Measurements from ENCODE around the gene C1D. TPM values are rescaled to one million over a fixed set of nuclear protein-coding genes. Genes with fewer than 3 reads are reported as not detected.

Gene C1D
- total RNA-seq, result 15.1 TPM

GRCh38 chr2:68062680-68063387 lies at the start of gene C1D:
TSS of gene C1D (minus strand) at chr2:68063004. CDS start at chr2:68047310, 15,694 bp downstream.
- Histone ChIP-seq H3K27me3 (ENCODE audit: control insufficient read depth in 3 of 3, insufficient read depth in 3 of 3, low read length in 3 of 3) (no peaks in the 10 kb centered on the region), H3K36me3 (ENCODE audit: control insufficient read depth in 3 of 3, insufficient read depth in 3 of 3, low read length in 3 of 3) (no peaks in the 10 kb centered on the region), H3K27ac (ENCODE audit: low read depth, low read length) (peak within 1 kb of the TSS; percentile 90), H3K9ac (ENCODE audit: low read depth in 1 of 3, low read length in 3 of 3) (peak within 1 kb of the TSS; percentile 96 to 100 (median 97)), H3K4me3 (ENCODE audit: low read length in 3 of 3) (peak within 1 kb of the TSS; percentile 75 to 100 (median 96)), H3K4me1 (ENCODE audit: control insufficient read depth in 3 of 3, insufficient read depth in 3 of 3, low read length in 3 of 3) (peaks cover 16 to 33% (median 17%) of the 10 kb centered on the region in 3 donors), H3K9me3 (ENCODE audit: control insufficient read depth in 3 of 3, low read length in 3 of 3) (no peaks in the 10 kb centered on the region)

- Histone ChIP-seq H3K9ac (ENCODE audit: low read depth in 1 of 3, low read length in 3 of 3) (no peak overlapping the region), H3K27ac (ENCODE audit: low read depth, low read length) (no peak overlapping the region), H3K9me3 (ENCODE audit: control insufficient read depth in 3 of 3, low read length in 3 of 3) (no peaks in the 10 kb centered on the region), H3K36me3 (ENCODE audit: control insufficient read depth in 3 of 3, insufficient read depth in 3 of 3, low read length in 3 of 3) (no peaks in the 10 kb centered on the region), H3K4me3 (ENCODE audit: low read length in 3 of 3) (no peak overlapping the region), H3K27me3 (ENCODE audit: control insufficient read depth in 3 of 3, insufficient read depth in 3 of 3, low read length in 3 of 3) (no peaks in the 10 kb centered on the region), H3K4me1 (ENCODE audit: control insufficient read depth in 3 of 3, insufficient read depth in 3 of 3, low read length in 3 of 3) (no peaks in the 10 kb centered on the region)
Observed at GRCh38 chr2:68110102-68110501, 47.3 kb upstream of the C1D start.

GRCh38 chr2:68108120-68108519 lies 45.3 kb upstream of the C1D start:
- Histone ChIP-seq H3K27ac (ENCODE audit: low read depth, low read length) (no peak overlapping the region), H3K9me3 (ENCODE audit: control insufficient read depth in 3 of 3, low read length in 3 of 3) (no peaks in the 10 kb centered on the region), H3K4me1 (ENCODE audit: control insufficient read depth in 3 of 3, insufficient read depth in 3 of 3, low read length in 3 of 3) (peaks cover 0 to 14% (median 0%) of the 10 kb centered on the region in 3 donors), H3K36me3 (ENCODE audit: control insufficient read depth in 3 of 3, insufficient read depth in 3 of 3, low read length in 3 of 3) (no peaks in the 10 kb centered on the region), H3K27me3 (ENCODE audit: control insufficient read depth in 3 of 3, insufficient read depth in 3 of 3, low read length in 3 of 3) (no peaks in the 10 kb centered on the region), H3K9ac (ENCODE audit: low read depth in 1 of 3, low read length in 3 of 3) (no peak overlapping the region), H3K4me3 (ENCODE audit: low read length in 3 of 3) (no peak overlapping the region)

GRCh38 chr2:68107475-68107874 lies 44.7 kb upstream of the C1D start:
- Histone ChIP-seq H3K4me3 (ENCODE audit: low read length in 3 of 3) (no peak overlapping the region), H3K36me3 (ENCODE audit: control insufficient read depth in 3 of 3, insufficient read depth in 3 of 3, low read length in 3 of 3) (no peaks in the 10 kb centered on the region), H3K9me3 (ENCODE audit: control insufficient read depth in 3 of 3, low read length in 3 of 3) (no peaks in the 10 kb centered on the region), H3K4me1 (ENCODE audit: control insufficient read depth in 3 of 3, insufficient read depth in 3 of 3, low read length in 3 of 3) (peaks cover 0 to 19% (median 0%) of the 10 kb centered on the region in 3 donors), H3K27ac (ENCODE audit: low read depth, low read length) (no peak overlapping the region), H3K27me3 (ENCODE audit: control insufficient read depth in 3 of 3, insufficient read depth in 3 of 3, low read length in 3 of 3) (no peaks in the 10 kb centered on the region), H3K9ac (ENCODE audit: low read depth in 1 of 3, low read length in 3 of 3) (no peak overlapping the region)

GRCh38 chr2:68104111-68104835 lies 41.5 kb upstream of the C1D start:
- Histone ChIP-seq H3K4me1 (ENCODE audit: control insufficient read depth in 3 of 3, insufficient read depth in 3 of 3, low read length in 3 of 3) (peaks cover 0 to 19% (median 0%) of the 10 kb centered on the region in 3 donors), H3K36me3 (ENCODE audit: control insufficient read depth in 3 of 3, insufficient read depth in 3 of 3, low read length in 3 of 3) (no peaks in the 10 kb centered on the region), H3K9ac (ENCODE audit: low read depth in 1 of 3, low read length in 3 of 3) (no peak overlapping the region)

GRCh38 chr2:68103709-68104055 lies 40.9 kb upstream of the C1D start:
- Histone ChIP-seq H3K27me3 (ENCODE audit: control insufficient read depth in 3 of 3, insufficient read depth in 3 of 3, low read length in 3 of 3) (no peaks in the 10 kb centered on the region), H3K36me3 (ENCODE audit: control insufficient read depth in 3 of 3, insufficient read depth in 3 of 3, low read length in 3 of 3) (no peaks in the 10 kb centered on the region), H3K4me3 (ENCODE audit: low read length in 3 of 3) (no peak overlapping the region), H3K4me1 (ENCODE audit: control insufficient read depth in 3 of 3, insufficient read depth in 3 of 3, low read length in 3 of 3) (peaks cover 0 to 19% (median 0%) of the 10 kb centered on the region in 3 donors), H3K27ac (ENCODE audit: low read depth, low read length) (peak overlapping the region; percentile 8), H3K9me3 (ENCODE audit: control insufficient read depth in 3 of 3, low read length in 3 of 3) (no peaks in the 10 kb centered on the region), H3K9ac (ENCODE audit: low read depth in 1 of 3, low read length in 3 of 3) (no peak overlapping the region)

More at GRCh38 chr2:68104111-68104835, 41.5 kb upstream of the C1D start:
- Histone ChIP-seq H3K4me3 (ENCODE audit: low read length in 3 of 3) (no peak overlapping the region), H3K9me3 (ENCODE audit: control insufficient read depth in 3 of 3, low read length in 3 of 3) (no peaks in the 10 kb centered on the region), H3K27ac (ENCODE audit: low read depth, low read length) (peak overlapping the region; percentile 8), H3K27me3 (ENCODE audit: control insufficient read depth in 3 of 3, insufficient read depth in 3 of 3, low read length in 3 of 3) (no peaks in the 10 kb centered on the region)

GRCh38 chr2:68103030-68103708 lies 40.4 kb upstream of the C1D start:
- Histone ChIP-seq H3K27ac (ENCODE audit: low read depth, low read length) (peak overlapping the region; percentile 37), H3K4me3 (ENCODE audit: low read length in 3 of 3) (no peak overlapping the region), H3K9me3 (ENCODE audit: control insufficient read depth in 3 of 3, low read length in 3 of 3) (no peaks in the 10 kb centered on the region), H3K4me1 (ENCODE audit: control insufficient read depth in 3 of 3, insufficient read depth in 3 of 3, low read length in 3 of 3) (peaks cover 0 to 22% (median 2%) of the 10 kb centered on the region in 3 donors), H3K36me3 (ENCODE audit: control insufficient read depth in 3 of 3, insufficient read depth in 3 of 3, low read length in 3 of 3) (no peaks in the 10 kb centered on the region), H3K27me3 (ENCODE audit: control insufficient read depth in 3 of 3, insufficient read depth in 3 of 3, low read length in 3 of 3) (no peaks in the 10 kb centered on the region), H3K9ac (ENCODE audit: low read depth in 1 of 3, low read length in 3 of 3) (no peak overlapping the region)

- no peaks in the 10 kb centered on the region for H3K36me3 ChIP-seq (ENCODE audit: control insufficient read depth in 3 of 3, insufficient read depth in 3 of 3, low read length in 3 of 3)
- no peak overlapping the region for H3K27ac ChIP-seq (ENCODE audit: low read depth, low read length)
- no peaks in the 10 kb centered on the region for H3K27me3 ChIP-seq (ENCODE audit: control insufficient read depth in 3 of 3, insufficient read depth in 3 of 3, low read length in 3 of 3)
- no peak overlapping the region for H3K4me3 ChIP-seq (ENCODE audit: low read length in 3 of 3)
- H3K4me1 ChIP-seq (ENCODE audit: control insufficient read depth in 3 of 3, insufficient read depth in 3 of 3, low read length in 3 of 3), result peaks cover 0 to 22% (median 3%) of the 10 kb centered on the region in 3 donors
- H3K9me3 ChIP-seq (ENCODE audit: control insufficient read depth in 3 of 3, low read length in 3 of 3), result no peaks in the 10 kb centered on the region
- H3K9ac ChIP-seq (ENCODE audit: low read depth in 1 of 3, low read length in 3 of 3), result no peak overlapping the region
Observed at GRCh38 chr2:68100189-68100588, 37.4 kb upstream of the C1D start.

GRCh38 chr2:68099260-68099659 lies 36.5 kb upstream of the C1D start:
- Histone ChIP-seq H3K4me3 (ENCODE audit: low read length in 3 of 3) (no peak overlapping the region), H3K27me3 (ENCODE audit: control insufficient read depth in 3 of 3, insufficient read depth in 3 of 3, low read length in 3 of 3) (no peaks in the 10 kb centered on the region), H3K27ac (ENCODE audit: low read depth, low read length) (no peak overlapping the region), H3K4me1 (ENCODE audit: control insufficient read depth in 3 of 3, insufficient read depth in 3 of 3, low read length in 3 of 3) (peaks cover 0 to 16% (median 3%) of the 10 kb centered on the region in 3 donors), H3K36me3 (ENCODE audit: control insufficient read depth in 3 of 3, insufficient read depth in 3 of 3, low read length in 3 of 3) (no peaks in the 10 kb centered on the region), H3K9me3 (ENCODE audit: control insufficient read depth in 3 of 3, low read length in 3 of 3) (no peaks in the 10 kb centered on the region), H3K9ac (ENCODE audit: low read depth in 1 of 3, low read length in 3 of 3) (no peak overlapping the region)
